ENCODE results near the gene BCAS2. TPM values are rescaled to one million over a fixed set of nuclear protein-coding genes. Genes with fewer than 3 reads are reported as not detected.

BCAS2 gene
- polyA plus RNA-seq, 1 donor, result 64.0 TPM

Other genes starting within 250 kb of the BCAS2 start
- gene TRIM33, start 70.4 kb downstream of the BCAS2 start, polyA plus RNA-seq (ENCODE audit: insufficient read length), result 74.4 TPM
- gene DENND2C, start 88.4 kb upstream of the BCAS2 start, polyA plus RNA-seq (ENCODE audit: insufficient read length), result 5.4 TPM
- gene AMPD1, start 113.9 kb upstream of the BCAS2 start, polyA plus RNA-seq (ENCODE audit: insufficient read length), result not detected
- gene NRAS, start 135.2 kb upstream of the BCAS2 start, polyA plus RNA-seq (ENCODE audit: insufficient read length), result 74.6 TPM
- gene CSDE1, start 176.4 kb upstream of the BCAS2 start, polyA plus RNA-seq (ENCODE audit: insufficient read length), result 506 TPM
- gene SIKE1, start 199.1 kb upstream of the BCAS2 start, polyA plus RNA-seq (ENCODE audit: insufficient read length), result 72.1 TPM